Natural killer cell (primary cell): Measurements from ENCODE around the gene ABTB2. TPM values are rescaled to one million over a fixed set of nuclear protein-coding genes. Genes with fewer than 3 reads are reported as not detected.

ENCODE experiments used
- ATAC-seq, 3 donors: fragments of 150-1000 bp in 2 of 3; fragments of 200-7000 bp in 1 of 3; cut with Tn5 transposase; 1 replicate in 1 of 3; 2 replicates in 2 of 3; pipeline ENCODE4 v1.10.0; 2021; ENCODE audit warnings: mild to moderate bottlenecking in 2 of 3, moderate library complexity in 2 of 3
- DNase-seq, 2 donors: peaks; one replicate each; pipeline versions ENCODE4 v3.0.0 to v3.0.0-alpha.2; 2013 to 2021; ENCODE audit warnings: mixed read lengths in 1 of 2
- H3K27ac ChIP-seq: one replicate; pipeline ENCODE4 v1.5.1; 2013; ENCODE audit warnings: mild to moderate bottlenecking, low read length
- H3K27me3 ChIP-seq: one replicate; pipeline ENCODE4 v1.6.1; 2013; ENCODE audit warnings: low read length; ENCODE audit not compliant: control insufficient read depth, insufficient read depth
- H3K36me3 ChIP-seq: one replicate; pipeline ENCODE4 v1.6.1; 2013; ENCODE audit warnings: low read length; ENCODE audit not compliant: control insufficient read depth, insufficient read depth
- H3K4me1 ChIP-seq: one replicate; pipeline ENCODE4 v1.6.1; 2013; ENCODE audit warnings: low read length; ENCODE audit not compliant: control insufficient read depth, insufficient read depth
- H3K4me3 ChIP-seq: one replicate; pipeline ENCODE4 v1.5.1; 2013; ENCODE audit warnings: low read length
- H3K9me3 ChIP-seq: one replicate; pipeline ENCODE4 v1.6.1; 2013; ENCODE audit warnings: low read length; ENCODE audit not compliant: control insufficient read depth, insufficient read depth
- H3K27ac Mint-ChIP-seq, 2 donors: one replicate each; pipeline ENCODE4 v1.8.0; 2022; ENCODE audit warnings: mild to moderate bottlenecking in 2 of 2, mixed read lengths in 2 of 2, moderate library complexity in 1 of 2
- H3K27me3 Mint-ChIP-seq, 2 donors: one replicate each; pipeline ENCODE4 v1.8.0; 2022; ENCODE audit warnings: low read depth in 2 of 2, mixed read lengths in 2 of 2
- H3K36me3 Mint-ChIP-seq: one replicate; pipeline ENCODE4 v1.8.0; 2022; ENCODE audit warnings: mixed read lengths
- H3K4me1 Mint-ChIP-seq, 2 donors: one replicate each; pipeline ENCODE4 v1.8.0; 2022; ENCODE audit warnings: mixed read lengths in 2 of 2
- H3K4me3 Mint-ChIP-seq: one replicate; pipeline ENCODE4 v1.8.0; 2022; ENCODE audit warnings: mild to moderate bottlenecking, moderate library complexity, mixed read lengths
- H3K9me3 Mint-ChIP-seq, 2 donors: one replicate each; pipeline ENCODE4 v1.8.0; 2022; ENCODE audit warnings: mixed read lengths in 2 of 2
- WGBS: methylation state at CpG from one replicate; pipeline ENCODE4 v1.1.7; 2013; ENCODE audit warnings: missing lambda C conversion rate; ENCODE audit not compliant: insufficient coverage; 5-methylcytosine and 5-hydroxymethylcytosine counted together
- intact Hi-C: fragments of 100-400 bp; cut with micrococcal nuclease; formaldehyde crosslinking; loops from one replicate; pipeline ENCODE4 v1.14.2; 2022
- total RNA-seq, 4 donors: library from RNA; stranded (reverse); fragments of 120-200 nt in 1 of 4; gene quantifications; one replicate each; pipeline versions ENCODE4 v1.2.3 to v1.2.4, GENCODE V29; 2013 to 2022
- TF ChIP-seq, protein P1 (sequence below): fragments of 200-600 bp; IDR thresholded peaks from one replicate; pipeline ENCODE4 v1.8.0; 2022; ENCODE audit warnings: antibody characterized with exemption

ABTB2 gene
- total RNA-seq, 3 donors from 2014 or later (not counting 1 experiment from before 2014, with no cell fraction given) = 0.65 to 1.7 (median 1.1) TPM

DNA sequence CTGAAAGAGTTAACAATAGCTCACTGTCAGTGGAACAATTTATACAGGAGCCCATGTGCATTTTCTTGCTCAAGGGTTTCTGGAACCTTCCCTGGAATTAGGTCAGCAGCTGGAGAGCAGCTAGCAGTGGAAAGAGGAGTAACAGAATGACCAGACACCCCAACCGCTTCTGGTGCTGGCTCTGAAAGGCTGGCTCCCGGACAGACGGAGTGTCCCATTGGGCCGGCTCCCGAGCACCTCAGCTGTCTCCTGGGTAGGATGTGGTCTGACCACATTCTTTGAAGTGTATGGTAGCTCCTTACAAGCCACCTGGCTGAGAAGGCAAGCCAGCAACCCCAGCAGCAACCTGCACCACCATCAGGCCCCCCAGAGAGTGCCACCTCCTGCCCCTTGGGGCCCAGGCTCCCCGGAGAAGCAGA, 44.7 kb downstream of the ABTB2 start:
- Histone ChIP-seq H3K9me3 (no peaks in the 10 kb centered on the region), H3K27ac (no peak overlapping the region), H3K4me1 (no peaks in the 10 kb centered on the region), H3K36me3 (no peaks in the 10 kb centered on the region), H3K27me3 (no peaks in the 10 kb centered on the region), H3K4me3 (no peak overlapping the region)
- no peak overlapping the region for H3K4me3 Mint-ChIP-seq
- intact Hi-C loops = no loop called here
- H3K27ac Mint-ChIP-seq = no peak overlapping the region
- H3K36me3 Mint-ChIP-seq = no peaks in the 10 kb centered on the region
- DNase-seq = peak in 1 of 2 donors; percentile 33
- 14% methylated on average over 6 of the region's 6 CpGs for WGBS
- H3K27me3 Mint-ChIP-seq = peaks cover 0 to 3% of the 10 kb centered on the region in 2 donors
- TF ChIP-seq, protein P1, sequence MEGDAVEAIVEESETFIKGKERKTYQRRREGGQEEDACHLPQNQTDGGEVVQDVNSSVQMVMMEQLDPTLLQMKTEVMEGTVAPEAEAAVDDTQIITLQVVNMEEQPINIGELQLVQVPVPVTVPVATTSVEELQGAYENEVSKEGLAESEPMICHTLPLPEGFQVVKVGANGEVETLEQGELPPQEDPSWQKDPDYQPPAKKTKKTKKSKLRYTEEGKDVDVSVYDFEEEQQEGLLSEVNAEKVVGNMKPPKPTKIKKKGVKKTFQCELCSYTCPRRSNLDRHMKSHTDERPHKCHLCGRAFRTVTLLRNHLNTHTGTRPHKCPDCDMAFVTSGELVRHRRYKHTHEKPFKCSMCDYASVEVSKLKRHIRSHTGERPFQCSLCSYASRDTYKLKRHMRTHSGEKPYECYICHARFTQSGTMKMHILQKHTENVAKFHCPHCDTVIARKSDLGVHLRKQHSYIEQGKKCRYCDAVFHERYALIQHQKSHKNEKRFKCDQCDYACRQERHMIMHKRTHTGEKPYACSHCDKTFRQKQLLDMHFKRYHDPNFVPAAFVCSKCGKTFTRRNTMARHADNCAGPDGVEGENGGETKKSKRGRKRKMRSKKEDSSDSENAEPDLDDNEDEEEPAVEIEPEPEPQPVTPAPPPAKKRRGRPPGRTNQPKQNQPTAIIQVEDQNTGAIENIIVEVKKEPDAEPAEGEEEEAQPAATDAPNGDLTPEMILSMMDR = no peak
- peaks cover 0 to 4% of the 10 kb centered on the region in 2 donors for H3K4me1 Mint-ChIP-seq
- no peaks in the 10 kb centered on the region for H3K9me3 Mint-ChIP-seq
- ATAC-seq = no peak

DNA sequence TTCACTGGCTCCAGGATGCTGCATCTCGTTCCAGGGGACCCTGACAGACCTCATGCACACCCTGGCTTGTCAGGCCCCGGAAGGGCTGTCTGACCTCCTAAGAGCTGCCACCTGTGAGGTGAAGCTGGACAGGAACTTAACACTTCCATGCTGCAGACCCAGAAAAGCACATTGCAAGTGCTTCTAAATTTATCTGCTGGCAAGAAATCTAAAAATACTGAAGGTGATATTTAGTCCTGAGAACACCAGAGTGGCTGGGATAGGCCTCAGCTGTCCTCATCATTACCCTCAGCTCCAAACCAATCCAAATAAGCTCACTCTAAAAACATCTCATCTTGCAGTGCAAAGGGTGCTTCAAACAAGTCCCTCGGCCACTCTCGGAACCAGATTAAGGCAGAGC, 46.7 kb downstream of the ABTB2 start:
- no peak overlapping the region for H3K27ac Mint-ChIP-seq
- peaks cover 0 to 4% of the 10 kb centered on the region in 2 donors for H3K4me1 Mint-ChIP-seq
- TF ChIP-seq, protein P1 = no peak
- Histone ChIP-seq H3K4me1 (no peaks in the 10 kb centered on the region), H3K27ac (no peak overlapping the region), H3K27me3 (no peaks in the 10 kb centered on the region), H3K4me3 (no peak overlapping the region), H3K36me3 (no peaks in the 10 kb centered on the region), H3K9me3 (no peaks in the 10 kb centered on the region)
- no peaks in the 10 kb centered on the region for H3K9me3 Mint-ChIP-seq
- 81% methylated on average over 2 of the region's 4 CpGs for WGBS
- intact Hi-C loops = no loop called here
- ATAC-seq (no peak), DNase-seq (no peak)
- H3K36me3 Mint-ChIP-seq = no peaks in the 10 kb centered on the region
- H3K27me3 Mint-ChIP-seq = peaks cover 0 to 3% of the 10 kb centered on the region in 2 donors
- H3K4me3 Mint-ChIP-seq = no peak overlapping the region

DNA sequence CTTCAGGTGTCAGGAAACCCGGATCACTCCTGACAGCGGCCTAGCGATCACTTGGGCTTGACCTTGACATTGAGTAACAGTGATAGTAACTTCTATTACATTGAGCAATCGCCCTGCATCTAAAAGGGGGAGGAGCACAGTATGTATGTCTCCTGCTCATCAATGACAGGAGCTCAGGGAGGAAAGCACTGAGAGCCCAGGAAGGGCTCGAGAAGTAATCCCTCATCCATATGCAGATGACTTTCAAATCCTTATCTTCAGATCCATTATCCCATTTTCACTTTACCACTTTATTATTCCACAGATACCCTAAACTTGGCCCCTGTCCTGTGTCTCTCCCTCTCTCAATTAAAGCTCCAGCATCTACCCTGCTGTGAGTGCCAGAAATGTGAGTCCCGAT, 47.8 kb downstream of the ABTB2 start:
- Mint-ChIP-seq H3K4me3 (no peak overlapping the region), H3K4me1 (peaks cover 0 to 4% of the 10 kb centered on the region in 2 donors), H3K27me3 (peaks cover 0 to 3% of the 10 kb centered on the region in 2 donors), H3K9me3 (no peaks in the 10 kb centered on the region), H3K36me3 (no peaks in the 10 kb centered on the region), H3K27ac (no peak overlapping the region)
- Histone ChIP-seq H3K36me3 (no peaks in the 10 kb centered on the region), H3K4me1 (no peaks in the 10 kb centered on the region), H3K27ac (no peak overlapping the region), H3K4me3 (no peak overlapping the region), H3K27me3 (no peaks in the 10 kb centered on the region), H3K9me3 (no peaks in the 10 kb centered on the region)
- 85% methylated on average over 6 of the region's 6 CpGs for WGBS
- TF ChIP-seq, protein P1 = no peak
- intact Hi-C loops = no loop called here
- ATAC-seq (no peak), DNase-seq (no peak)

DNA sequence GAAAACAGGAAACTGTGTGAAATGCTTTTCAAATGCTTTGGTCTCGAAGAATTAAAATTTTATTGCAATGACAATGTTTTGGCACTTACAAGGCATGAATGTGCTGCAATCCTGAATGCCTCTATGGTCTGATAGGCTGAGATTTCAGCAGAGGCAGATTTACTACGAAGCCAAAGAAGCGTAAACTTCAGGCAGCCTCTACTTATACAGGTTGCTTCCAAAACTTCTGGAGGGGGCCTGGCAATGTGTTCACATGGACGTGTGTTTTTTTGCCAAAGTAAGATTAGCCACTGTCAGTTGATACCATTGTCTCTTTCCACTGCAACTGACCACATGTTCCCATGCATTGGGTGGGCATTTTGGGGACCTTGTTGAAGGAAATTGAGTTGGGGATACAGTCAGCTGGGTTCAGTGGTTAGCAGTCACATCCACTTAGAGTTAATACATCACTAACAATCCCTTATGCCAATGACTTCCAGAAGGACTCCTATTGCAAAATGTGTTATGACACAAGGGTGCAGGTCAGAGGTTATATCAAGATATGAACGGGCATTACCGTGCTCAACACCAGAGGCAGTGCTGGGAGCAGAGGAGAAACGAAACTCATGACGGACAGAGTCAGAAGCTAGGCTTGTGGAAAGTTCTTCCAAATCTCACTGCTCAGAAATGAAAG, 48.8 kb downstream of the ABTB2 start:
- Mint-ChIP-seq H3K4me3 (no peak overlapping the region), H3K9me3 (no peaks in the 10 kb centered on the region)
- peak in 1 of 2 donors; percentile 7 for DNase-seq

More for the DNA sequence above, 48.8 kb downstream of the ABTB2 start:
- no peaks in the 10 kb centered on the region for H3K9me3 ChIP-seq
- H3K4me1 Mint-ChIP-seq = peaks cover 0 to 4% of the 10 kb centered on the region in 2 donors
- H3K27me3 ChIP-seq = no peaks in the 10 kb centered on the region
- H3K36me3 ChIP-seq = no peaks in the 10 kb centered on the region
- H3K27ac ChIP-seq = no peak overlapping the region
- no peaks in the 10 kb centered on the region for H3K4me1 ChIP-seq
- H3K4me3 ChIP-seq = no peak overlapping the region
- H3K36me3 Mint-ChIP-seq = no peaks in the 10 kb centered on the region
- WGBS = 84% methylated on average over 8 of the region's 8 CpGs
- H3K27me3 Mint-ChIP-seq = peaks cover 0 to 3% of the 10 kb centered on the region in 2 donors
- intact Hi-C loops = no loop called here
- H3K27ac Mint-ChIP-seq = no peak overlapping the region
- ATAC-seq = no peak
- TF ChIP-seq, protein P1 = no peak
